HepG2 (cell line): ENCODE data around the gene OR2K2. TPM values are rescaled to one million over a fixed set of nuclear protein-coding genes. Genes with fewer than 3 reads are reported as not detected.

Experiments
- HNF1A ChIP-seq, 2 experiments: sonication (generic) in 1 of 2; formaldehyde crosslinking in 1 of 2; IDR thresholded peaks; 2 replicates each; pipeline versions ENCODE4 v1.4.0 to v1.6.1; 2016 to 2020; ENCODE audit warnings: borderline replicate concordance in 1 of 2, low read depth in 1 of 2, mild to moderate bottlenecking in 1 of 2, missing genetic modification reagents in 1 of 2
- KDM5A ChIP-seq: fragments of 200-600 bp; sonication (generic); IDR thresholded peaks from 2 replicates; pipeline ENCODE4 v1.7.0; 2018; ENCODE audit warnings: antibody characterized with exemption, mild to moderate bottlenecking, low read length, borderline replicate concordance
- LCORL ChIP-seq, 2 experiments: fragments of 450-650 bp in 1 of 2; sonication (generic) in 1 of 2; formaldehyde crosslinking in 1 of 2; IDR thresholded peaks; 2 replicates each; pipeline versions ENCODE4 v1.5.0 to v1.6.1; 2017 to 2020; ENCODE audit warnings: antibody characterized with exemption in 1 of 2, missing genetic modification reagents in 1 of 2
- PLRG1 ChIP-seq: fragments of 450-650 bp; conservative IDR thresholded peaks from 2 replicates; pipeline ENCODE4 v1.6.1; 2016
- RCOR2 ChIP-seq: IDR thresholded peaks from 2 replicates; pipeline ENCODE4 v1.6.1; 2016; ENCODE audit warnings: missing biosample characterization, missing genetic modification reagents
- THRA ChIP-seq: sonication (generic); formaldehyde crosslinking; IDR thresholded peaks from 2 replicates; pipeline ENCODE4 v1.4.0; 2020; ENCODE audit warnings: missing genetic modification reagents, borderline replicate concordance
- ZFP36 ChIP-seq: fragments of 150-350 bp; IDR thresholded peaks from 2 replicates; pipeline ENCODE4 v1.6.1; 2018; ENCODE audit warnings: borderline replicate concordance, low read length, low read depth; ENCODE audit not compliant: partially characterized antibody
- ZHX2 ChIP-seq, 2 experiments: sonication (generic) in 1 of 2; formaldehyde crosslinking in 1 of 2; IDR thresholded peaks; 2 replicates each; pipeline versions ENCODE4 v1.6.1 to v1.9.0; 2014 to 2022; ENCODE audit warnings: antibody characterized with exemption in 1 of 2, borderline replicate concordance in 1 of 2, inconsistent platforms in 1 of 2, low read depth in 1 of 2, missing genetic modification reagents in 1 of 2
- ZNF609 ChIP-seq: sonication (generic); formaldehyde crosslinking; IDR thresholded peaks from 2 replicates; pipeline ENCODE4 v1.4.0; 2020; ENCODE audit warnings: mild to moderate bottlenecking, missing genetic modification reagents, borderline replicate concordance
- polyA plus RNA-seq, 8 experiments: library from polyadenylated mRNA; depleted of rRNA in 3 of 8; stranded (reverse) in 7 of 8; unstranded in 1 of 8; fragments of >200 nt; fragmentation: Illumina TruSeq in 4 of 8; extraction: Trizol in 4 of 8; gene quantifications; 2 replicates each; pipeline versions ENCODE4 v1.2.1 to v1.2.3, GENCODE V29; 2011 to 2016; ENCODE audit warnings: low read depth in 4 of 8, missing spikeins in 1 of 8, mixed read lengths in 1 of 8; ENCODE audit not compliant: insufficient read depth in 1 of 8
- total RNA-seq, 5 experiments: library from RNA; depleted of rRNA; stranded (reverse); fragments of >200 nt; fragmentation: Illumina TruSeq; extraction: Trizol; gene quantifications; 2 replicates each; pipeline ENCODE4 v1.2.3, GENCODE V29; 2016; ENCODE audit warnings: low read depth in 1 of 5

OR2K2 gene
- total and polyA plus RNA-seq, 2 of the 13 experiments (the other 11 are each of a cell fraction or from before 2014, with no cell fraction given), result not detected

GRCh38 chr9:111348821-111349271 lies 18.8 kb upstream of the OR2K2 start (continued):
- peak; percentile 97 for TF ChIP-seq HNF1A (IDR thresholded peaks at IDR 0.05; ENCODE audit: low read depth)
- peak; percentile 97 for TF ChIP-seq HNF1A (CRISPR knock-in tag; IDR thresholded peaks at IDR 0.05; ENCODE audit: borderline replicate concordance)
- no peak for TF ChIP-seq PLRG1
- TF ChIP-seq ZFP36, result peak; percentile 33
- TF ChIP-seq LCORL (IDR thresholded peaks at IDR 0.05), result no peak
- 0 out of 2 replicates have a peak, but pooled peaks have one; percentile 24 for TF ChIP-seq LCORL (CRISPR knock-in tag; IDR thresholded peaks at IDR 0.05)
- no peak for TF ChIP-seq KDM5A
- peak; percentile 99 for TF ChIP-seq ZNF609 (CRISPR knock-in tag)
- peak; percentile 54; the same call in 1 of the 2 replicates for TF ChIP-seq THRA (CRISPR knock-in tag)
- TF ChIP-seq ZHX2 (IDR thresholded peaks at IDR 0.05; ENCODE audit: low read depth), result 0 out of 2 replicates have a peak, but pooled peaks have one; percentile 23
- TF ChIP-seq ZHX2 (CRISPR knock-in tag; IDR thresholded peaks at IDR 0.05; ENCODE audit: borderline replicate concordance), result no peak
- TF ChIP-seq RCOR2, result peak; percentile 96
